Stomach smooth muscle (tissue), 2 donors: ENCODE data around the gene CISD1.

Experiments
- H3K27ac ChIP-seq: one replicate; pipeline ENCODE4 v1.7.0; 2013; ENCODE audit warnings: mild to moderate bottlenecking, low read length, inconsistent platforms
- H3K27me3 ChIP-seq, 2 donors: one replicate each; pipeline ENCODE4 v1.7.0; 2013; ENCODE audit warnings: low read length in 2 of 2; ENCODE audit not compliant: insufficient read depth in 2 of 2, control insufficient read depth in 1 of 2
- H3K36me3 ChIP-seq, 2 donors: one replicate each; pipeline ENCODE4 v1.7.0; 2013; ENCODE audit warnings: low read length in 2 of 2; ENCODE audit not compliant: control insufficient read depth in 2 of 2, insufficient read depth in 2 of 2
- H3K4me1 ChIP-seq: one replicate; pipeline ENCODE4 v1.7.0; 2013; ENCODE audit warnings: low read length; ENCODE audit not compliant: control insufficient read depth, insufficient read depth
- H3K4me3 ChIP-seq, 2 donors: one replicate each; pipeline ENCODE4 v1.7.0; 2013; ENCODE audit warnings: low read length in 2 of 2
- H3K9ac ChIP-seq, 2 donors: one replicate each; pipeline ENCODE4 v1.7.0; 2013; ENCODE audit warnings: low read length in 2 of 2, mild to moderate bottlenecking in 1 of 2
- H3K9me3 ChIP-seq, 2 donors: one replicate each; pipeline ENCODE4 v1.7.0; 2013; ENCODE audit warnings: low read length in 2 of 2; ENCODE audit not compliant: control insufficient read depth in 2 of 2
- donor health status: healthy.
- donor health status: Pancreatic carcinoma.

The CISD1 gene

DNA sequence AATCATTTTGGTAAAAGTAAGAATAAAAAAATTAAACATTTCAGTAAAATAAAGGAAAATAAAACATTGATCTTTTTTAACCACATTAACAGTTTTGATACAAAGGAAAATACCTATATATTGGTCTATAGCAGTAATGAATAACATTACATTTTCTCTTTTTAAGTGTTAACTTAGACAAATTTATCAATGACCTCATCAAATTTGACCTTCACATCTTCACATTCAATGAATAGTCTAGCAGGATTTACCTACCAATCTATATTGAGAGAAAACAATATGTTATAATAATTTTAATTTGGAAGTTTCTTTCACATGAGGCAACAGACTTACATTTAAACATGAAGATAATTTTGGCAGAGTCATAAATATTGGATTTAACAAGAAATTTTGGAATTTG is 47.9 kb downstream of the CISD1 start:
- Histone ChIP-seq H3K4me1 (no peaks in the 10 kb centered on the region), H3K9ac (no peak overlapping the region), H3K9me3 (no peaks in the 10 kb centered on the region), H3K4me3 (no peak overlapping the region), H3K36me3 (no peaks in the 10 kb centered on the region), H3K27me3 (no peaks in the 10 kb centered on the region), H3K27ac (no peak overlapping the region)

DNA sequence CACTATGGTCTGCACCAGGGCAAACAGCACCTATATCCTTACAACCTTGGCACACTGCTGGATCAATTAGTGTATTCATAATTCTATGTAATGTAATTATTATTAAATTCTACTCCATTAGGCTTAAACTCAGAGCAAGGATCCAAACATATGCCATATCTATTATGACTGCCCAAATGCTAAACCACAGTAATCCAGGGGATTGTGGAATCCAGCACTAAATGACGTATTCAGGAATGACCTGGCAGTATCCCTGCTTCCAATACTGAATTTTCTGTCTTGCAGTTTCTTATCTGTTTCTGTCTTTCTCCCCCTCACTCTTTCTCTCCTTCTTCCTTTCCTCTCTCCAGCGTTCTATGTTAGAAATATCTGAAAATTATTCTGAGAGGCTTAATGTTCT is 49.4 kb downstream of the CISD1 start:
- Histone ChIP-seq H3K4me3 (no peak overlapping the region), H3K9me3 (no peaks in the 10 kb centered on the region), H3K36me3 (no peaks in the 10 kb centered on the region), H3K4me1 (no peaks in the 10 kb centered on the region), H3K27ac (no peak overlapping the region), H3K9ac (no peak overlapping the region), H3K27me3 (no peaks in the 10 kb centered on the region)

DNA sequence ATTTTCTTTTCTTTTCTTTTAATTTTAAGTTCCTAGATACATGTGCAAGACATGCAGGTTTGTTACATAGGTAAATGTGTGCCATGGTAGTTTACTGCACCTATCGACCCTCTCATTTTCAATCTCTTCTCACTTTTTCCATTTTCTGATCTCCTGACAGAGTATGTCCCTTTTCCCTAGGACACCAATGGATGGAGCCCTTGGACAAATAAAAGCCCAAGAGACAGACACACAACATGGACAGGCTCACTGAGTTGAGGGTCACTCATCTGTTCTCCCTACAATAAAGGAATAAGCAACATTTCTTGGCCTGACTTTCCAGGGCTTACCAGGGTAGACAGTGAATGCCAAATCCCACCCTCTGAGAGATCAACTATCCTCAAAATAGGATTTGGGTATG is 50.6 kb downstream of the CISD1 start:
- Histone ChIP-seq H3K4me1 (no peaks in the 10 kb centered on the region), H3K9ac (no peak overlapping the region), H3K9me3 (no peaks in the 10 kb centered on the region), H3K27me3 (no peaks in the 10 kb centered on the region), H3K4me3 (no peak overlapping the region), H3K27ac (no peak overlapping the region), H3K36me3 (no peaks in the 10 kb centered on the region)

DNA sequence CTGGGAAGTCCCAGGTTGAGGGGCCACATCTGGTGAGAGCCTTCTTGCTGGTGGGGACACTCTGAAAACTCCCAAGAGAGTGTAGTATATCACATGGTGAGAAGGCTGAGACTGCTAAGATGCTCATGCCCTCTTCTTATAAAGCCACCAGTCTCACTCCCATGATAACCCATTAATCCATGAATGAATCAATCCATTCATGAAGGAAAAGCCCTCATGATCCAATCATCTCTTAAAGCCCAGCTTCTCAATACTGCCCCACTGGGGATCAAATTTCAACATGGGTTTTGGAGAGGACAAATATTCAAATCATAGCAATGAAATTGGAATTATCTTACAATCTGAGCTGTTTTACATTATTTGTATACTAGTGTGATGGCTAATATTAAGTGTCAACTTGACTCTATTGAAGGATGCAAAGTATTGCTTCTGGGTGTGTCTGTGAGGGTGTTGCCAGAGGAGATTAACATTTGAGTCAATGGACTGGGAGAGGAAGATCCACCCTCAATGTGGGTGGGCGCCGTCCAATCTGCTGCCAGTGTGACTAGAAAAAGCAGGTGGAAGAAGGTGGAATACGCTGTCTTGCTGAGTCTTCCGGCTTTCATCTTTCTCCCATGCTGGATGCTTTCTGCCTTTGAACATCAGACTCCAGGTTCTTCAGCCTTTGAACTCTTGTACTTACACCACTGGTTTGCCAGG is 51.5 kb downstream of the CISD1 start:
- no peaks in the 10 kb centered on the region for H3K27me3 ChIP-seq
- no peak overlapping the region for H3K27ac ChIP-seq
- no peaks in the 10 kb centered on the region for H3K36me3 ChIP-seq
- H3K4me1 ChIP-seq: no peaks in the 10 kb centered on the region
- no peaks in the 10 kb centered on the region for H3K9me3 ChIP-seq
- no peak overlapping the region for H3K4me3 ChIP-seq
- H3K9ac ChIP-seq: no peak overlapping the region

DNA sequence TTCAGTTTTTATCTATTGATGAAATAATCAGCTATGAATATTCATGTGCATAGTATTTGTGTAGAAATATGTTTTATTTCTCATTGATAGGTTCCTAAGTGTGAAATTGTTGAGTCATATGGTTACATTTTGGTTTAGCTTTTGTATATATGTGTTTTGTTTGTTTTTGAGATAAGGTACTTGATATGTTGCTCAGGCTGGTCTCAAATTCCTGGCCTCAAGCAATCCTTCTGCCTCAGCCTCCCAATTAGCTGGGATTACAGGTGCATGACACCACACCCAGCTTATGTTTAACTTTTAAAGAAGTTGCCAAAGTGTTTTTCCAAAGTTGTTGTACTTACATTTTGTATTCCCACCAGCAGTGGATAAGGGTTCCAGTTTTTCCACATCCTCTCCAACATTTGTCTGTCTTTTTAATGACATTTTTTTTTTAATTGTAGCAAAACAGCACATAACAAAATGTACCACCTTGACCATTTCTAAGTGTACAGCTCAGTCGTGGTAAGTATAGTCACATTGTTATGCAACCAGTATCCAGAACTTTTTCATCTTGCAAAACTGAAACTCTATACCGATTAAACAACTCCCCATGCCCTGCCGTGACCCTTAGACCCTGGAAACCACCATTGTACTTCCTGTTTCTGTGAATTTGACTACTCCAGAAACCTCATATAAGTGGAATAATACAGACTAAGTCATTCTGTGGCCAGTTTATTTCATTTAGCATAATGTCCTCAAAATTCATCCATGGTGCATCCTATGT is 53.3 kb downstream of the CISD1 start:
- no peaks in the 10 kb centered on the region for H3K4me1 ChIP-seq
- H3K9me3 ChIP-seq: no peaks in the 10 kb centered on the region
- H3K9ac ChIP-seq: no peak overlapping the region
- H3K27me3 ChIP-seq: peaks cover 2 to 4% of the 10 kb centered on the region in 2 donors
- H3K36me3 ChIP-seq: no peaks in the 10 kb centered on the region
- H3K27ac ChIP-seq: no peak overlapping the region
- no peak overlapping the region for H3K4me3 ChIP-seq

DNA sequence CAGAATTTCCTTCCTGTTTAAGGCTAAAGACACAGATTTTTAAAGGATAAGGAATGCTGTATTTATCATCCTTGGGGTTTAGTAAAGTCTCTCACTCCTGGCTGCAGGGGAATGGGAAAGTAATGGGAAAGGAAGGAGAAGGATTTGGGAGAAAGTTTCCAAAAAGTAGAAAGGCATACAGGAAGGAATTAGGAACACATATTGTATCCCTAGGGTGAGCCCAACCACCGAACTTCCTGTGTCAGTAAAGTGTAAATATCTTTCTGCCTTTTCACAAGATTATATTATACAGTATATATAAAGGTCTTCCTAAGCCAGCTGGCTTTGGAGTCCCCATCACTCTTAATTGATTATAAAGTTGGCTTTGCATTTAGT is 53.9 kb downstream of the CISD1 start:
- Histone ChIP-seq H3K27ac (no peak overlapping the region), H3K4me3 (no peak overlapping the region)

DNA sequence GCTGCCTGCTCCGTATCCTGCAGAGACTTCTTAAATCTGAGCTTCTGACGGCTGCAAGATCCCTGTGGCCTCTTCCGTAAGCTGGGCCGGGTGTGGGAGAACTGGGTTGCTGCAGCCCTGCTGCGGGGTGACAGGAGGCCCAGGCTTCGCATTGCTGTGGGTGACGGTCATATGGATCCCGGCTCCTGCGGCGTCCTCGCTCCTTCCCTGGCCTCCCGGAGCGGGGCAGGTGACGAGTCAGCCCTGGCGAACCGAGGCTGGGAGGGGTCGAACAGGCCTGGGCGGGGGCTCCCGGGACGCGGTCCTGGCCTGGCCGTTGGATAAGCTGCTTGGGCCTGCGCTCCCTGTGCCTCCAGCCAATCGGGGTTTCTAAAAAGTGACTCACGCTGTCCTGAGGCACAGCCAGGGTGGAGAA is 58.0 kb downstream of the CISD1 start:
- peak overlapping the region in 1 of 2 donors; percentile 1 for H3K4me3 ChIP-seq
- H3K9ac ChIP-seq: no peak overlapping the region
- no peaks in the 10 kb centered on the region for H3K9me3 ChIP-seq
- H3K4me1 ChIP-seq: no peaks in the 10 kb centered on the region
- no peak overlapping the region for H3K27ac ChIP-seq
- no peaks in the 10 kb centered on the region for H3K36me3 ChIP-seq
- H3K27me3 ChIP-seq: peaks cover 2 to 4% of the 10 kb centered on the region in 2 donors

More for the DNA sequence above, 53.9 kb downstream of the CISD1 start:
- no peak overlapping the region for H3K9ac ChIP-seq
- no peaks in the 10 kb centered on the region for H3K36me3 ChIP-seq
- H3K27me3 ChIP-seq: peaks cover 2 to 4% of the 10 kb centered on the region in 2 donors
- H3K9me3 ChIP-seq: no peaks in the 10 kb centered on the region
- no peaks in the 10 kb centered on the region for H3K4me1 ChIP-seq

DNA sequence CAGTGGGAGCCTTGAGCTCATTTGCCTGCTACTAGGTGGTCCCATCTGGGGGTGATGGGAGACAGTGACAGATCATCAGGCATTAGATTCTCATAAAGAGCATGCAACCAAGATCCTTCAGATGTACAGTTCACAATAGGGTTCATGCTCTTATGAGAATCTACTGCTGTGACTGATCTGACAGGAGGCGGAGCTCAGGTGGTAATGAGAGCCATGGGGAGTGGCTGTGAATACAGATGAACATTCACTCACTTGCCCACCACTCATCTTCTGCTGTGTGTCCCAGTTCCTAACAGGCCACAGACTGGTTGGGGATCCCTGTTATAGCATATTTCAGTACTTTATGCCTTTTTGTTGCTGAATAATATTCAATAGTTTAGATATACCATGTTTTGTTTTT is 59.3 kb downstream of the CISD1 start:
- Histone ChIP-seq H3K27ac (no peak overlapping the region), H3K36me3 (no peaks in the 10 kb centered on the region), H3K4me3 (no peak overlapping the region), H3K27me3 (peaks cover 2 to 4% of the 10 kb centered on the region in 2 donors), H3K4me1 (no peaks in the 10 kb centered on the region), H3K9me3 (no peaks in the 10 kb centered on the region), H3K9ac (no peak overlapping the region)

DNA sequence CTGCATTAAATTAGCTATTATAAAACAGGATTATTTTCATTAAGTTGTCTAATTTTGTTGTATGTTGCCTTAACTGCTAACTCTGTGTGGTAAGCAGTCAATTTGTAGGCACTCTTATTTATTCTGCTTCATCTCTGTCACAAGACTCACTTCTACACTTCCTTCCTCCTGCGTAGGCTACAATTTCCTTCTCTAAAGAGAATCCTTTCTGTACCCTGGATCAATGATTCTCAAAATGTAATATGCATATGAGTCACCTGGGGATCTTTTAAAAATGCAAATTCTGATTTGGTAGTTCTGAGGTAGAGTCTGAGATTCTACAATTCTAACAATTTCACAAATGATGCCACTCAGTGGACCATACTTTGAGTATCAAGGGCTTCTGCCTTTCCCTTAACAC is 61.5 kb downstream of the CISD1 start:
- no peak overlapping the region for H3K9ac ChIP-seq
- H3K36me3 ChIP-seq: no peaks in the 10 kb centered on the region
- H3K9me3 ChIP-seq: no peaks in the 10 kb centered on the region
- no peaks in the 10 kb centered on the region for H3K4me1 ChIP-seq
- no peak overlapping the region for H3K4me3 ChIP-seq
- H3K27me3 ChIP-seq: peaks cover 2 to 4% of the 10 kb centered on the region in 2 donors
- H3K27ac ChIP-seq: no peak overlapping the region

DNA sequence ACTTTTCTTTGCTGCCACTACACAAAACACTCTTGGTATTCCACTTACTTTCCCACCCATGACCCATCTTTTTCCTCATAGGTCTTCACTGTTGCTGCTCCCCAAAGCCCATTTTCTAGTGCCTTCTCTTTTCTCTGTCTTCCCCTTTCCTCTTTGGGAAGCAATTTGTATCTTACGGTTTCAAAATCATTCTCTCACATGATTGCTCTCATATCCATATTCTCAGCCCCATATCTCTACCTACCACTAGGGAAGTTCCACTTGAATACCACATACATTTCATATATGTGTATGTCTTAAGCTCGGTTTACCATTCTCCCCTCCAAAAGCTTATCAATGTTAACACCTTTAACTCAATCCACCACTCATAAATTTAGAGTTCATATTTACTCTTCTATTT is 62.7 kb downstream of the CISD1 start:
- peaks cover 2 to 3% of the 10 kb centered on the region in 2 donors for H3K27me3 ChIP-seq
- H3K9ac ChIP-seq: no peak overlapping the region
- H3K36me3 ChIP-seq: no peaks in the 10 kb centered on the region
- H3K9me3 ChIP-seq: no peaks in the 10 kb centered on the region
- H3K4me1 ChIP-seq: peaks cover 2% of the 10 kb centered on the region
- no peak overlapping the region for H3K4me3 ChIP-seq
- no peak overlapping the region for H3K27ac ChIP-seq

DNA sequence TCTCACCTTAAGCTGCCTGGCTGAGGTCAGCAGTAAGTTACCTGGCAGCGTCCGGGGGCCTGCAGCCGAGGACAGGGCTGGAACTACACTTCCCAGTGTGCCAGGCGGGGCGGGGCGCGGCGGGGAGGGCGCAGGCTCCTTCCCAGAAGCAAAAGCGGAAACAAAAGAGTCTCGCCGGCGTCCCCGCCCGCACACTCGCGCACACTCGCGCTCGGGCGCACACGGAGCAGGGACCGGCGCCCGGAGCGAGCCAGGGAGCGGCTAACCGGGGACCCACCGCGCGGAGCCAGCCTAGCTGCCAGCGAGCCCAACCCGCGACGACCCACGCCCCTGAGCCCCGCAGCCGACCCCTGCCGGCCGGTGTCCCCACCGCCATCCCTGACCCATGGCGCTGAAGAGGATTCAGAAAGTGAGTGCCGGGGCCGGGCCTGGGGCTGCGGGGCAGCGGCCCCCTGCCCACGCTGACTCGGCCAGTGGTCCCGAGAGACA is 65.9 kb downstream of the CISD1 start, which contains the start of gene UBE2D1:
UBE2D1 (plus strand) TSS at position 190 of the 489 bp plus-strand sequence; CDS start at position 386, 196 bp downstream.
- Histone ChIP-seq H3K9ac (peak within 1 kb of the TSS; percentile 71 to 84), H3K36me3 (no peaks in the 10 kb centered on the region), H3K9me3 (no peaks in the 10 kb centered on the region), H3K27ac (no peak within 1 kb of the TSS), H3K27me3 (no peaks in the 10 kb centered on the region), H3K4me3 (peak within 1 kb of the TSS; percentile 81 to 86), H3K4me1 (peaks cover 2% of the 10 kb centered on the region)
